ENCODE measurements around the gene LRRC4C.

GRCh38 chr11:40281052-40281580 is 1178.3 kb downstream of the LRRC4C start:
- TF ChIP-seq CTCF (conservative IDR thresholded peaks at IDR 0.05 in 1 of 2, IDR thresholded peaks at IDR 0.05 in 1 of 2; ENCODE audit: low read depth in 1 of 2, low read length in 2 of 2) (no peak), EZH2 (IDR thresholded peaks at IDR 0.05; ENCODE audit: low read length, missing control alignments) (no peak)

Measured in fibroblast of lung (primary cell).